HG03565 (cell line): ENCODE data around the gene RPS21.
"Not testable (repeated sequence)": the region's sequence is repeated elsewhere in the genome, so short reads cannot be mapped to it uniquely, and the experiment has no call there.

Experiments used
- ATAC-seq: cut with Tn5 transposase; IDR thresholded peaks from one replicate; pipeline ENCODE4 v1.9.1; 2021; ENCODE audit warnings: mild to moderate bottlenecking, moderate library complexity; ENCODE audit not compliant: unreplicated experiment

RPS21 gene

GRCh38 chr20:62363920-62364851, 22.7 kb upstream of the RPS21 start:
- ATAC-seq: no peak

DNA sequence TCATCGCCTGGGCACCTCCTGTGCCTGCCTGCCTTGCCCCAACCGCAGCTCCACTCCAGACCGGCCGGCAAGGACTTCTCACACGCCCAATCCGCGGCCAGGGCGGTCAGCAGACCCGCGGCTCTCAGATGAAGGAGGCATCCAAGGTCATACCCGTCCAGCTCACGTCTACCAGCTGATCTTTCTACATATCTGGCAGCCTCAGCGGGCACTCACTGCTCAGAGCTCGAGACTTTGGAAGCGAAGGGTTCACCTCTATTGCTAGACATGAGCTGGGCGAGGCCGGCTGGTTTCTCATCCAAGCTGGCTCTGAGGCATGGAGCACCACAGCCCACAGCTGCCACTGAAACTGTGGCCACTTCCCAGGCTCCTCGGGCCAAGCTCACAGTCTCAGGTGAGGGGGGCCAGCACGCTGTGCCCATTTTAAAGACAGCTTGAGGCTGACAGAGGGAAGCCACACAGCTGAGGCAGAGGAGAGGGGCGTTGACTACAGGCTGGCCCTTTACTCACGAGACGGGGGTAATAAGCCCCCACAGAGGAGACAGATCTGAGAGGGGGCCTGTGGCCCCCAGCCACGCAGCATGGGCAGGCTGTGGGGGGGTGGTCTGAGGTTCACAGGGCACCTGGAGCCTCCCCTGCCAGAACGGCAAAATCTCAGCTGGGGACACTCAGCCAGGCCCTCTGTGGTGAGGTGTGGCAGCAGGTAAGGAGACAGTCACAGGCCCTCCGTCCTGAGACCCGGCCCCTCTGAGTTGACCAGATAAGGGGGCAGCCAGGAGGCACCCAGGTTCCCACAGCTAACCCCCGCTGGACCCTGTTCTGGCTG, 21.8 kb upstream of the RPS21 start:
- ATAC-seq: no peak

DNA sequence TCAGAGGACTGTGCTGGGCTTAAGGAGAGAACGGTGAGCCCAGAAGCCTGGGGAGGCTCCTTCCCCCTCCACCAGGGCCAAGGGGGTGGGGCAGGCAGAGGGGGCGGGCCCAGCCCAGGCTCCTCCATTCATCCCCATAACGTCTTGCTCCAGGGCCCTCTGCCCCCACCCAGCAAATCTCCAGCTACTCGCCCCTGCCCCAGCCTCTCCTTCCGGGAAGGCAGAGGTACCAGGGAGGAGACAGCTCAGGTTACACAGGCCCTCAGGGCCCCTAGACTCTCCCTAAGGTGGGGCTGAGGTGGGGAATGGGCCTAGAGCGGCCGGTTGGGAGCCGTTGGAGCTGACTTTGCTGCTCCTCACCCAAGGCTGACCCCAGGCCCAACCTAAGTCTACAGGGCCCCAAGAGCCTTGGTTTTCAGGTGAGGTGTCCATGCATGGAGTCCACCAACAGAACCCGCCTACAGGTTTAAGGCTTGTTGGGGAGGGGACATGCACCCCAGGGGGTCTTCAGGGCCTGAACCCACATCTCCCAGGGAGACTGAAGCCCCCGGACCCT, 21.0 kb upstream of the RPS21 start:
- ATAC-seq: no peak

DNA sequence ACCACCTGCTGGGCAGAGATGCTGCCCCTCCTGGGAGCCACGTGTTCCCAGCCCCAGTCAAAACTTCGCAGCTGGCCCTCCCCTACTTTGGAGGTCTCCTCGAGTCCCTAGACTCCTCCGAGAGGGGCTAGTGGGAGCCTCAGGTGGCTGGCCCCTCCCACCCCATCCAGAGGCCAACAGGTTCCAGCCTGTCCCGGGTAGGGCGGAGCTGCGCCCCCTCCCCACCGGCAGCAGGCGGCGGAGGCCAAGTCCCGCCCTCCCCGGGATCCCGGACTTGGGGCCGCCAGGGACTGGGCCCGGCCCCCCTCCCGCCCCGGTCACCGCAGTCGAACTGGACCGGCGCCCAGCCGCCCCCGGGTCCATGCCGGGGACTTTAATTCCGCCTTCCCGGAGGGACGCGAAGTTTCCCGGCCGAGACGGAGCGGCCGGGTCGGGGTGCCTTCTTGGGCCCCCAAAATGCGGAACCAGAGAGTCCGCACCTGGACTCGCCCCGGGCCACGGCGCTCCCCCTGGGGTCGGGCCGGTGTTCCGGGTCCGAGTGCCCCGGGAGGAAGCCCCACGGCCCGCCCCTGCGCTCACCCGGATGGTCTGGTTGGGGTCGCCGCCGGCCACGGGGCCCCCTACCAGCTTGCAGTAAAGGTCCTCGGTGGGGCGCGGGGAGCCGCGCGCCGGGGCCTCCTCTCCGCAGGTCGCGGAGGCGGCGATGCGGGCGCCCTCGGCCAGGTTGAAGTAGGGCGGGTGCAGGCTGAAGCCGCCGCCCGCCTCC, 20.4 kb upstream of the RPS21 start:
- no peak for ATAC-seq

DNA sequence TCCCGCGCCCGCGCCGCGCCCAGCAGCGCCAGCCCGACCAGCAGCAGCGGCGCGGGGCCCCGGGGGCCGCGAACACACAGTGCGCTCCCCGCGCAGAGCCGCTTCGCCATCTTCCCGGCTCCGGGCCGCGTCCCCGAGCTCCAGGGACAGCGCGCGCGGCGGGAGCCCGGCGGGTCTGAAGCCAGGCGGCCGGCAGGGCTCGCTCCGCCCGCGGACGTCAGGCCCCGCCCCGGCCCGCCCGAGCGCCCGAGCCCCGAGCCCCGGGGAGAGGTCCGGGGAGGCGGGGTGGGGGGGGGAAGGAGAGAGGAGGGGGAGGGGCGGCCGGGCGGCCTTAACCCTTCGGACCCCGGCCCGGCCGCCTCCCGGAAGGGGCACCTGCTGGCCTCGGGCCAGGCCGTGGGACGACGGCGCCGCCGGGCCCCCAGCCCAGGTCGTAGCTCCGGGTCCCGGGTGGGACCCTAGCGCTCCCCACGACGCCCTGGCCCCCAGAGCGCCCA, 19.7 kb upstream of the RPS21 start, which contains the start of gene LAMA5:
LAMA5 (minus strand) TSS at position 177 of the 497 bp plus-strand sequence; CDS start at position 110, 67 bp downstream.
- ATAC-seq: no peak

- ATAC-seq: no peak
Measured at GRCh38 chr20:62367633-62368391, 19.1 kb upstream of the RPS21 start.

GRCh38 chr20:62368392-62368975, 18.4 kb upstream of the RPS21 start:
- no peak for ATAC-seq

DNA sequence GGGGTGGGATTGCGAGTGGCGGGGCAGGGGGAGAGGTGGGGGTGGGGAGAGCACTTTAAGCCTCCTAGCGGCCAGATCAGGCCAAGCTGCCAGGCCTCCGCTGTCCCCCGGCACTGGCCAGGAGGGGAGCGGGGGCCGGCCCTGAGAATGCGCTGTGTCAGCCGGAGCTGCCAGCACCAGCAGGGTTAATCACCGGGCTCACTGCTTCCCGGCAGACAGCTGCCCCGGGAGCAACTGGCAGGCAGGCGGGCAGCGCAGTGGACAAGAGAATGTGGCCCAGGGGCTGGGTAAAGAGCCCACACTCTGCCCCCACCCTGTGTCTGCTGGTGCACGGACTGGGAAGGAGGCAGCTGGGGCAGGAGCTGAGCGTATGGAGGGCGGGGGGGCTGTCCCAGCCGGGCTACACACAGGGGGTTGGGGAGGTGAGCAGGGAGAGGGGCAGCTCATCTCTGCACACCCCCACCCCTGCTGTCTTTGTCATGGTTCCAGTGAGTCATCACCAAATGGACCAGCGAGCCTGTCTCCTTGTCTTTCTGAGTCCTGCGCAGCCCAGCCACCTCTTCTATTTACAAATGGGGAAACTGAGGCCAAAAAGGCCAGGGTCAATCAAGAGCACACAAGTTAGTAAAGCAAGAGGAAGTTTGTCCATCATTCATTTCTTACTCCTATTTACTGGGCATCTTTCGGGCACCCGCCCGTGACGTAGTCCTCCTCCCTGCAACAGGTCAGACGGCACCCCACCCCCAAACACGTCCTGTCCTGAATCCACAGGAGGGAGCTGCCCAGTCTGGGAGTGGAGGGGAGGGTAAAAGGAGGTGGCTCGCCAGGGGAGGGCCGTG, 17.7 kb upstream of the RPS21 start:
- ATAC-seq: no peak

DNA sequence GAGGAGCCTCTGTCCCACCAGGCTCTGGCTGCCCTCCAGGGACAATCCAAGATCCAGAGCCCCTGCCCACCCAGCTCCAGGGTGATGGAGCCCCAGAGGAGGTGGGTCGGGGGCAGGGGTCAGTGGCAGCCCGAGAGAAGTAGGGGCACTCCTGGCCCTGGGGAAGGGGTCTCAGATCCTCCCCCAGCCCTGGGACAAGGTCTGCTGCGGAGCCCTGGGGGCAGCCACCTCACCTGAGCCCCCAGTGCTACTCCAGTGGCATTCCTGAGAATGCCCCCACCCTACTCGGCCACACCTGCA, 17.1 kb upstream of the RPS21 start:
- no peak for ATAC-seq

DNA sequence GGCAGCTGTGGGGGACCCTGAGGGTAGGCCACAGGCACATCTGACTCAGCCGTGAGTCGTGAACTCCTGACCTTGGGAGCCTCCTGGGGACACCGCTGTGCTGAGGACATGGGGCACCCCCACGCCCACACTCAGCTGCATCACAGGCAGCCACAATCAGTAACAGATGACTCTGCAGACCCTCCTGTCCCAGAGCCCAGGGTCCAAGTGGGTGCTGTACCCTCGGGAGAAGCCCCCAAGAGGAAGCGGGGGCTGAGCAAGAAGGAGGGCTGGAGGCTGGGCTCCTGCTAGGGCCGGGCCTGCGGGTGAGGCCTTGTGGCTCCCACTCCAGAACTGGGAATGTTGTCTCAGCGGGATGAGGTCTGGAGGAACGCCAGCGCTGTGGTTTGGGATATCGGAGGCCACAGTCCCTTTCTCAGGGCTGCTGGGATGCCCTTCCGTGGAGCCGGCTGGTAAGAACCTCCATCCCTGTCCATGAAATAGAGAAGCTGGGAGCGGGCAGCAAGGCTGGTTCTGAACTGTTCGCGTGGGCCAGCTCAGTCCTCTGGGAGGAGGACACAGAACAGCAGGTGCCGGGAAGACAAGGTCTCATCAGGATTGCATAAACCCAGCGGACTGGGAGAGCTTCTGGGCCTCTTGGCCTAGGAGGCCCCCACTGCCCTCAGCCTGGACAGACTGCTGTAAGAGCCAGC, 16.6 kb upstream of the RPS21 start:
- ATAC-seq: no peak

DNA sequence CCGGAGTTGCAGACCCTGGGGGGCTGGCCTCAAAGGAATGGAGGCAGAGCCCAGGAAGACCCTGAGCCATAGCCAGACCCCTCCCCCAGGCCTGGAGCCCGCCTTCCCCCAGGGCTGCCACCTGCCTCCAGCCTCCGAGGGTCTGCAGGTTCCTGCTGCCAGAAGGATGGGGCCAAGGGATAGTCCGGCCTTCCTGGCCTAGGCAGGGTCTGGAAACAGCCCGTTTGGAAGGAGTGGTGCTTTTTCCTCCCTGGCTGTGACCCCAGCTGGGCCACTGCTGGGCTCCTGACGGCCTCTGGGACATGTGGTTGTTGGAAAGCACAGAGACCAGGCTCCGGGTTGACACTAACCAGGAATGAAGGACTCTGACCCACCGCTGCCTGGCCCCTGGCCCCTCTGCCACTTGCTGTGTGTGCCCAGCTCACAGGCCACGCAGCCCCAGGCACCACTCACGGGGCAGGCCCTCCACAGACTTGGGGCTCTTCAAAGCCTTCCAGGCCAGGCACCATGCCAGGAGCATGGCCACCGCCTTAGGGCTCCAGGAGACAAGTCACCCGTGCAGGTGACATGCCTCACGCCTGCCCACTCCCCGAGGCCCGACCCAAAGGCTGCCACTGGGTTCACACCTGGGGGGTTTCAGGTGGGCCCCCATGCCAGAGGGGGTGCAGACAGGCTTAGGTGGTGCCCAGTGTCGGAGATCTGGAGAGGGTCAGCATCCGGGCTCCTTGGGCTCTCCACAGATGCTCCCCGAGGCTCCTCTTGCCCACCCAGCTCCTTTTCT, 15.9 kb upstream of the RPS21 start:
- ATAC-seq: no peak

DNA sequence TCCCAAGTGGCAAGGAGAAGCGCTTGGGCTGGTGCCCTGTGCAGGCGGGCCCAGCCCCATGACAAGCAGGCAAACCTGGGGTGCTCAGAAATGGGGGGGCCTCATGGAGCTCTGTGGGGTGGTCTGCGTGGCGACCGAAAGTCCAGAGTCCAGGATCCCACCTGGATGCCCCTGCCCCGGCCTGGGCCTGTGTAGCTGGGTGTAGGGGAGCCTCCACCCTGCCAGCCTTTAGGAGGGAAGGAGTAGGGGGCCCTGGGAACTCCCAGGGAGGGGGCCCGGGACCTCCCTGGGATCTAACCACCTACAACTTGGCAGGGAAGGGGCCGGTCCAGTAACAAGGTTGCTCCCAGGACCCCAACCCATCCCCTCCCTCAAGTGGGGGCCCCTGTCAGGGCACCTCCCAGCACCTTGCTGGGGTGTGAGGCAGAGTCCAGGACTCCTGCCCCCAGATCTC, 15.3 kb upstream of the RPS21 start:
- ATAC-seq: no peak

- no peak for ATAC-seq
Measured at GRCh38 chr20:62372042-62372993, 14.6 kb upstream of the RPS21 start.

- not testable (repeated sequence) for ATAC-seq
Measured at GRCh38 chr20:62373631-62374179, 13.2 kb upstream of the RPS21 start.

DNA sequence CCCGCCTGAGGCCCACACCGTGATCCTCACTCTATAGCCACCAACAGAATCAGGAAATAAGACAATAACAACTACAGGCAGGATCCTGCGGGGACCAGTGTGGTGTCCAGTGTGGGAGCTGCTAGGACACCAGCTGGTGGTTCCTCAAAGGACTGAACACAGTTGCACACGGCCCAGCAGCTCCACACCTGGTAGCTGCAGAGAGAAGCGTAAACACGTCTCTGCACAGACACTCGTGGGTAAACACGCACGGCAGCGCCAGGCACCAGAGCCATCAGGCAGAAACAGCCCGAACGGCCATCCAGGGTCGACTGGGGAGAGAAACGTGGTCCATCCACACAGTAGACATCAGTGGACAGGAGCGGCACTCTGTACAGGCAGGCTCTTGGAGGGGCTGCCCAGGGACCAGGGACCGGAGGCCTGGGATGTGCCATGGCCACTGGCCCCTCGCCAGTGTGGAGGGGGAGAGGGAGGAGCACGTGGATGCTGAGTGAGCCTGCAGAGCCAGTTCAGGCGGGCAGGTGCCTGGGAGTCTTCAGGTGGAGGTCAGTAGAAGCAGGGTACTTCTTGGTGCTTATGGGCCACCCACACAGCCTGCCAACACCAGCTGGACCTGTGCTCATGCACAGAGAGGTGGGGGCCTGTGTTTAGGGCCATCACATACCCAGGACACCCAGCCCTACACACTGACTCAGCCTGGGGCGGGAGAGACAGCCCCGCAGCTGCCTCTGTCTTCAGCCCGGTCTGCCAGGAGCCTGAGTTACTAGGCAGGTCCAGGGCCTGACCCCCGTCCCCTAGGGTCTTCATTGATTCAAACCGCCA, 12.4 kb upstream of the RPS21 start:
- no peak for ATAC-seq
